Right renal pelvis (tissue), 4 donors: ENCODE data around the gene TSC22D3. TPM values are rescaled to one million over a fixed set of nuclear protein-coding genes. Genes with fewer than 3 reads are reported as not detected.
"Not testable (repeated sequence)": the region's sequence is repeated elsewhere in the genome, so short reads cannot be mapped to it uniquely, and the experiment has no call there.

ENCODE experiments used
- DNase-seq, 4 donors: peaks; one replicate each; pipeline ENCODE4 v3.0.0-alpha.2; 2013; ENCODE audit warnings: low read depth in 4 of 4, low spot score in 3 of 4, missing footprints in 1 of 4
- polyA plus RNA-seq, 4 donors: library from polyadenylated mRNA; unstranded; fragments of 120-200 nt; gene quantifications; one replicate each; pipeline ENCODE4 v1.2.1, GENCODE V29; 2013; ENCODE audit not compliant: insufficient read length in 4 of 4

The TSC22D3 gene
- polyA plus RNA-seq, 4 donors: 124 to 136 (median 130) TPM

DNA sequence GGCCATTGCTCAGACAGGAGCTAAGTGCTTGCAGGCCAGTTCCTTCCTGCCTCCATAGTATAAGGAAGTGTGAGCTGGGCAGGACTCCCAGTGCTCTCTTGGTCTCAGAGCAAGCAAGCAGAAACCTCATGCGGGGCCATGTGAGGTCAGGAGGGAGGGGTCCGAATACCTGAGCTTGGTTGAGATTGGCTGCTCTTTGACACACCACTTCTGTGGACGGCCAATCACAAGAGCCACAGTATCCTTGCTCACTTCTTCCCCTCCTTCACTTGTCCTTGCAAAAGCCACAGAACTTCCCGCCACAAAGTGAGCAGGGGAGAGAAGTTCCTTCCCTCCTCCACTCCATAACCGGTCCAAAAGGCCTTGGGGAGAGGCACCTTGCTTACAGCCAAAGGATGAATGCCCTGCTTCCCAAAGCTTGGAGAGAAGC is 90.6 kb downstream of the TSC22D3 start:
- DNase-seq: no peak

DNA sequence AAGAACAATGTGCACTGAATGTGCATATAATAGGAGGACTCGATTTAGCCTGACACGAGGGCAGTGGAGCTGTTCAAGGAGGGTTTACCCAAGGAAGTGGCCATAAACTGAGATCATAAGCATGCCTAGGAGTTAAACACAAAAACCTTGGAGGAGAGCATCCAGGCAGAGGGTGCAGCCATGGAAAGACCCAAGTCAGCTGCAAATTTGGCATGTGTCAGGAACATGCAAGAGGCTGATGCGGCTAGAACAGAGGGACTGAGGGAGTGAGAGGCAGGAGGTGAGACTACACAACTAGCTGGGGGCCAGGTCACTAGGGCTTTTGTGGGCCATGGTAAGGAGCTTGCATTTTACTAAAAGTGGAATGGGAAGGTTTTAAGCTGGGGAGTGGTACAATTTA is 91.7 kb downstream of the TSC22D3 start:
- no peak for DNase-seq

DNA sequence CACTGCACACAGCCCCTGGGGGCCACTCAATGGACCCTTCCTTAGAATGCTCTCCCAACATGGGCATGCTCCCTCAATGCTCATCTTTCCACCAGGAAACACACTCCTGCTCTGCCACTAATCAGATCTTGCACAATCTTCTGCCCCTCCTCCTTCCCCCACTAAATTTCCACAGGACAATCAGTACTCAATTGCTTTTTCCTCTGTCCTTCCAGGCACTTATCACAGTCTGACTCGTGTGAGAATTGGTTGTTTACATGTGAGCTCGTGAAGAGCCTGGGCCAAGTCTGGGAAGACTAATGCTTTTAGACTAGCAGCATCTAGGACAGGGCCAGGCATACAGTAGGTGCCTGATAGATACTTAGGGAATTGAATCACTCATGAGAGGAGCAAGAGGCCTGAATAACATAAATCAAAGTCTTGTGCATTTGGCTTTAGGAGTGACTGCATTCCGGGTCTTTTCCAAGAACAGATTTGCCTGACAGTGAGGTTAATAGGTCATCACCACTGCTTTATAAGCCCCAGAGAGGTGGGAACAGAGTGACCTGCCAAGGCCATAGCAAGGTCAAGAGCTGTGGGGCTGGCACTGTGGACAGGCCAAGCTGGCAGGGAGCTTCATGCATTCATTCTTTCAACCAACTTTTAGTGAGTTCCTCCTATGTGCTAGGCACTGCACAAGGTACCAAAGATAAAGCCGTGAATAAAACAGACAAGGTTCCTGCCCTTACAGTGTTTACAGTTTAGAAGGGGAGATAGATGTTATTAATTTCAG is 92.3 kb downstream of the TSC22D3 start:
- no peak for DNase-seq

DNA sequence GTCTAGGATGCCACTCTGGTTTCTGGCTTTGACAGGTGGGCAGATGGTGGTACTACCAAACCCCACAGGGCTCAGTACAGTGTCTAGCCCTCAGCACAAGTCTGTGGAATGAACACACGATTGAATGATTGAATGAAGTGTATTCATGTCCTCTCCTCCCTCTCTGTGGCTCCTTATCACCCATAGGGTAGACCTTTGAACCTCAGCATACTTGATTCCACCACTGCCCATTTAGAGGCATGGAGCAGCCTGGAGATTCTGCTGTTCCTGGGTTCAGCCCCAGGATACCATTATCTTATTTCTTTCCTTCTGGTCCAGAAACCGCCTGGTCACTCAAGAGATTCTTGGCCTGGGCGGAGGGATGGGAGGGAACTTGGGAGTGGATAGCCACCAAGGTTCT is 93.3 kb downstream of the TSC22D3 start:
- no peak for DNase-seq

DNA sequence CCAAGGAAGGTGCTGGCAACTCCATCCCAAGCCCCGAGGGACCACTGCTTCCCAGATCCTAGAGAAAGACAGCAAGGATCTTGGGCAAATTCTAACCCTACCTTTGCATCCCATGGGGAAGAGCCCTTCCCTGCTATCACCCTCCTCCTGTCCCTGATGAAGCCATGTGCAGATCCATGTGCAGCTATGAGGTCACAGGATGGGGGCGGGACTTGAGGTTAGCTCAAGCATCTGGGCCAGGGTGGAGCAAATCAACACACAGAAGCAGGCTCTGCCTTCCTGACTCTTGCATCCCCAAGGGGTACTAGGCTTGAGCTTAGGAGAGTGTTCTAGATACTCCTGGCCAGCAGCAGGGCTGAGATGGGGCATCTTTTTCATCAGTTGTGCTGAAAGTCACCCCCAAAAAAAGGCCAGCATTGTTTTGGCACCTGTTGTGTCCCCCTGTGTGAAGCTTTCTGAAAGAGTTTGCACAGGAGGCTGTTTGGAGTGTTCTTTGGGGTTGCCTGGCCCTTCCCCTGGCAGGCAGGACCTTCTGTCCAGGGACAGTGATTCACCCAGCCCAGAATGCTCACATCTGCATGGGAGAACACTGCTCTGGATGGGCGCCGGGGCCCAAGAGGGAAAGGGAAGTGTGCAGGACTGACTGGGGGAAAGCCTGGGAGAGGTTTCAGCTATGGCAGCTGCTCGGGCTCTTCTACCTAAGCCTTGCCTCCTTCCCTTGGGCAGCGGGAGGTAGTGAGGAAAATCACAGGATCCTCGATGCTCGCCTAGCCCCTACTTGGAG is 96.4 kb downstream of the TSC22D3 start:
- DNase-seq: no peak

DNA sequence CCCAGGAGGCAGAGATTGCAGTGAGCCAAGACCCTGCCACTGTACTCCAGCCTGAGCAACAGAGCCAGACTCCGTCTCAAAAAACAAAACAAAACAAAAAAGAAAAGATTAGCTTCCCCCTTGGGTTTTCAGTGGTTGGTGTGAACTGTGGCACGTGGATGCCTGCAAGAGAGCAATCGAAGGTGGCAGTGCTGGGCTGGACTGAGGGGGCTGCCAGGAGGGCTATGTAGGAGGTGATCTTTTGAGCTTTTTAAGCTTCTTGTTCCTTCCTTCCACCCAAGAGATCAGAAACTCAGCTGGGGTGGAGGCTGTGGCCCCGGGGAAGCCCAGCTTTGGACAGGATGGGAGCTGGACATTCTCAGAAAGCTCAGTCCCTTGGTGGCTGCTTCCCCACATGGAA is 97.7 kb downstream of the TSC22D3 start:
- no peak for DNase-seq

DNA sequence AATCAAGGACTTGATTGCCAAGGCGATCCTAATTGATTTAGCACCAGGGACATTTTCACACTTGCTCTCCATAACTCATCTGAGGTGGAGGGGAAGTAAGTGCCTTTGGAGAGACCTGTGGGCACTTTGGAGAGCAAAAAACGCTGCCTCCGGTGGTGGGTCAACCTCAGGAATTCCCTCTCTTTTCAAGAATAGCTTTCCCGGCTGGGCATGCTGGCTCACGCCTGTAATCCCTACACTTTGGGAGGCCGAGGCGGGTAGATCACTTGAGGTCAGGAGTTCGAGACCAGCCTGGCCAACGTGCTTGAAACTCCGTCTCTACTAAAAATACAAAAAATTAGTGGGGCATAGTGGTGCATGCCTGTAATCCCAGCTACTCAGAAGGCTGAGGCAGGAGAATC is 98.1 kb downstream of the TSC22D3 start:
- DNase-seq: no peak

DNA sequence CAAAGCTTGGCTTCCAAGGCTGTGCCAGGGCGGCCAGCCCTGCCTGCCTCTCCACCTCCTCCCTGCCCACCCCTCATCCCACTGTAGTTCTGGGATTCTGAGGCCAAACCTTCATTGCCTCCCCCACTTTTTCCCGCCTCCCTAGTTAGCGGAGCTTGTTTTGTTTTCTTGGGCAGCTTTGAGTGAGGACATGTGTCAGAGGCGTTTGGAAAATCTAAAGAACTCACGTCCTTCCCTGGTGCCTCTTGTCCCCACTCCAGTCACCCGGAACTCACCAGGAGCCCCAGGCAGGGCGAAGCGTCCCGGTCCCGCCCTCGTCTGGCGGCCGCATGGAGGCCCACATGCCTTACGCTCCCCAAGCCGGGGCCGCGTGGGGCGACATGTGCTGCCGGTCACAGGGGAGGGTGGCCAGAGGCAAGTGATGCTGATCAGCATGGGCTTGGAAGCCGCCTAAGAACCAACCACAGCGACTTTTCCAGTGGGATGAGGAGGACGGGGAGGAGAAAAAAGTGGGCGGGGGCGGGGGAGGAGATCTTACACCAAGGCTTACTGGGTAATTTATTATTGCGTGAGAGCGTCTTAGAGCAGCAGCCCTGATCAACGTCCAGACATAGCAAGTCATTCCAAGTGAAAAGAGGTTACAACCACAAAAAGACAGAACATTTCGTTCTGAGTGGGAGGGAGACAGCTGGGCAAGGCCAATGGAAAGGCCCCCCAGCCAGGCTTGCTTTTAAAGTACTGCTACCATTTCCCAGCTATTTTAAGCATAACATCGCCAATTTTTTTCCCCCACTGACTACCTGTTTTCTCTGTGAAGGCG is 98.8 kb downstream of the TSC22D3 start:
- DNase-seq: no peak

DNA sequence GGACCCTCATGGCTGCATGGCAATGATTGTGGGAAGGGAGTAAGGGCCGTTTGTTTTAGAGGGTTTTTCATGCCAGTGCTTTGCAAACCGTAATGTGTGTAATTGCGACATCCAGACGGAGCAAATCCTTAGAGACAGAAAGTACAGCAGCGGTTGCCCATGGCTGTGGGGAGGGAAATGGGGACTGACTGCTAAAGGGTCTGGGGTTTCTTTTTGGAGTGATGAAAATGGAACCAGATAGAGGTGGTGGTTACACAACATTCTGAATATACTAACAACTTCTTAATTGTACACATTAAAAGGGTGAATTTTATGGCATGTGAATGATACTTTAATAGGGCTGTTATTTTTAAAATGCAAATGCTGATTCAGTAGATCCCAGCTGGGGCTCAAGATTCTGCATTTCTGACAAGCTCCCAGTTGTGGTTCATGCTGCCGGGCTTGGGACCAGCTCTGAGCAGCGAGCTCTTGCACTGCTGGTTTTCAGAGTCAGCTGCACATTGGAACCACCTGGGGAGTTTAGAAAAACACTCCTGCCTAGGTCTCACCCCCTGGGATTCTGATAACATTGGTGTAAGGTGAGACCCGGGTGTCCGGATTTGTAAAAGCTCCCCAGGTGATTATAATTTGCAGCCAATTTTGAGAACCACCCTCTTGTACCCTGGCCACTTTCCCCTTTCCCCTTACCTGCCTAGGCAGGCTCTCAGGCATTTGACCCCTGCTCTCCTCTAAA is 99.6 kb downstream of the TSC22D3 start:
- no peak for DNase-seq

DNA sequence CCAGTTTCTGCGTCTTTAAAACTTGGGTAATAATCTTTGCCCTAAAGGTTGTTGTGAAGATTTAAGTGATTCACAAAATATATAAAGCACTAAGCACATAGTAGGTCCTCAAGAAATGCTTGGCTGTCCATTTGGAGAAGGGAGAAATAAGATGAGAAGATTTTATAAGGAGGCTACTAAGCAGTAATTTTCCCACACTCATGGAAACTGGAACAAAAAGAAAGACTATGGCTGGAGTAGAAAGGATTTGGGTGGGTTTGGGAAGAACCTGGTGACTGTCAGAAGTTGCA is 100.3 kb downstream of the TSC22D3 start:
- DNase-seq: no peak

DNA sequence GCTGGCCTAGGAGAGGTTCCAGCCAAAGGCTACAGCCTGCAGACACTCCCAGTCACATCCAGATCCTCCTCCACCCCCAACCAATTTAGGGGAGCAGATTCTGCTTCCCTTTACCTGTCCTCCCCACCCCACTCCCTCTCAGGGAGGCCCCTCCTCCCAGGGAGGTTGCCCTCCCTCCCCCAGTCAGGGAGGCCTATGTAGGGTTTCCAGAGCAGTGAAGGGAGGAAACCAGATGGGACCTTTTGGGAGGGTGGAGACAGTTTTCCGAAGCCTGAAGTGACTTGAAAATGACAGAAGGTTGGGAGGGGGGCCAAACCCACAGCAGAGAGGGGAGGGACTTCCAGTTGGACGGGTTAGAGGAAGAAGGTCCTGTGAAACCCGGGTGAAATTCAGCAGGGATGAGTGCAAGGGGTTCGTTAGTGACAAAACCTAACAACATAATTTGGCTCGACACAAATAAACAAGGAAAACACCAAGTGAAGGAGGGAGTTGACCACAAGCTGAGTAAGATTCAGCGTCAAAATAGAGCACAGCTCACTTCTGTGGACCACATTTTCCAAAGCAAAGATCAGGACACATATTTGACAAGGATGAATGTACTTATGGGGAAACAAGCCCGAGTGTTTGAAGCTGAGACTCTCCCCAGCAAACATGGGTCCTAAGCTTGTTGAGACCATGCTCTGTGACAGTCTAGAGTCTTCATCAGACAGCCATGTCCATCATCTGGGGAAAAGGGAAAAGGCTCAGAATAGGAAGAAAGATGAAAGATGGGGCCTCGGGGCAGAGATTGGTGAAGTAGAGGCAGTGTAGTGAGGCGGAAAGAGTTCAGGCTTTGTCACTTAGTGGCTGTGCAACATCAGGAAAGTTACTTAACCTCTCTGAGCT is 100.9 kb downstream of the TSC22D3 start:
- DNase-seq: no peak

DNA sequence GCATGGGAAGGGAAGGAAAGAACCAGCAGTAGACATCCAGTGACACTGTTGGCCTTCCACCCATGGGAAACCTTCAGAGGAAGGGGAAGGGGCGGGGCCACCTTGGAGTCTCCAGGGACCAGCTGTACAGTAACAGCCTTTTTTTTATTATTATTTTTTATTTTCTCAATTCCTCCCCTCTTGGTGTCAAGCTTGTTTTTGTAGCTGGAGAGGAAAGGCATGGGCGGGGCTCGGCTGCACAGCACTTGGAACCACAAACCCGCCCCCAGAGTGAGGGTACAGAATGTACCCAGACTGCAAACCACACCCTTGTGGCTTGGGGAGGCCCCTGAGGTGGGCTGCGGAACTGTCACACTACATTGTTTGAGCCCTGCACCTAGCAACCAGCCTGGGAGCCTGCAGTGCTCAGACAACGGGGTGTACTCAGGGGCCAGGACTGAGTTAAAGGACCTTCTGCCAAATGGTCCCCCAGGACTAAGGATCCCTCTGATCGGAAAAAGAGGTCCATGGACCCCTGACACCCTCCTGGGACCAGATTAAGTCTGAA is 101.6 kb downstream of the TSC22D3 start:
- no peak for DNase-seq

DNA sequence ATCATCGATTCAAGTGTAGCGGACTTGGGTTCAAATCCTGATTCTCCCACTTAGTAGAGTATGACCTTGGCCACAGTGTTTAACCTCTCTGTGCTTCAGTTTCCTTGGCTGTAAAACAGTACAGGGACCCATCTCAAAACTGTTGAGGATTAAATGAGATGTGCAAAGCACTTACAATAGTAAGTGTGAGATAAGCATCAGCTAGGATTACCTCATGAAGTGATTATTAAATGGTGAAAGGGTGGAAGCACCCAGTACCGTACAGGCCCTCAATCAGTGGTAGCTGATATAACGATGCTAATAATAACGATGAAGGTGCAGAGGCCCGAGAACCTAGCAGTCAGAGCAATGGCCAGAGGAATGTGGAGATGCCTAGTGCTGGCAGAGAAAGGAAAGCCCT is 102.2 kb downstream of the TSC22D3 start:
- no peak for DNase-seq

DNA sequence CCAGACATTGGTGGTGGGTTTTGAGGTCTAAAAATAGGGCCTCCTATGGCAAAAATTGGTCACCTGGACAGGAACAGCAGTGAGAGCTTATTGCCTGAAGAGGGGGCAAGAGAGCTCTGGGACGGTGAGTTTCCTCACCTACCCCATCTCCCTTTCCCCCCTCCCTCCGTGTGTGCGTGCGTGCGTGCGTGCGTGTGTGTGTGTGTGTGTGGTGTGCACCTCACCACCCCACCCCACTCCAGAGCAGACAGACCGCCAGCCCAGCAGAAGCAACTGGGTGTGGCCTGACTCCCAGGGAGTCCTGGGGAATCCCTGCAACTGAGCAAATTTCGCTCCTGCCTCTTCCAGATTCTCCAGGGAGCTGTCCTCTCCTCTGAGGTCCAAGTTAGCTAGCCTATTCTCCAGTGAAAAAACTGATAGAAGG is 102.6 kb downstream of the TSC22D3 start:
- DNase-seq: no peak

DNA sequence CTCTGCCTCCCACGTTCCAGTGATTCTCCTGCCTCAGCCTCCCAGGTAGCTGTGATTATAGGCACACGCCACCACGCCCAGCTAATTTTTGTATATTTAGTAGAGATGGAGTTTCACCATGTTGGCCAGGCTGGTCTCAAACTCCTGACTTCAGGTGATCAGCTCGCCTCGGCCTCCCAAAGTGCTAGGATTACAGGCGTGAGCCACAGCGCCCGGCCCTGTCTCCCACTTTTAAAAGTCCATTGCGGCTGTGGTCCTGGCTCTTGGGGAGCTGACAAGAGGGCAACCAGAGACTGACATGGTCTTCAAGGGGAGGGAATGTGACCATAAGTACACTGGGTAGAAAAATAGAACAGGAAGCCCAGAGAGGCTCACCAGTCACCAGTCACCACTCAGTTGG is 104.3 kb downstream of the TSC22D3 start:
- DNase-seq: not testable (repeated sequence)

DNA sequence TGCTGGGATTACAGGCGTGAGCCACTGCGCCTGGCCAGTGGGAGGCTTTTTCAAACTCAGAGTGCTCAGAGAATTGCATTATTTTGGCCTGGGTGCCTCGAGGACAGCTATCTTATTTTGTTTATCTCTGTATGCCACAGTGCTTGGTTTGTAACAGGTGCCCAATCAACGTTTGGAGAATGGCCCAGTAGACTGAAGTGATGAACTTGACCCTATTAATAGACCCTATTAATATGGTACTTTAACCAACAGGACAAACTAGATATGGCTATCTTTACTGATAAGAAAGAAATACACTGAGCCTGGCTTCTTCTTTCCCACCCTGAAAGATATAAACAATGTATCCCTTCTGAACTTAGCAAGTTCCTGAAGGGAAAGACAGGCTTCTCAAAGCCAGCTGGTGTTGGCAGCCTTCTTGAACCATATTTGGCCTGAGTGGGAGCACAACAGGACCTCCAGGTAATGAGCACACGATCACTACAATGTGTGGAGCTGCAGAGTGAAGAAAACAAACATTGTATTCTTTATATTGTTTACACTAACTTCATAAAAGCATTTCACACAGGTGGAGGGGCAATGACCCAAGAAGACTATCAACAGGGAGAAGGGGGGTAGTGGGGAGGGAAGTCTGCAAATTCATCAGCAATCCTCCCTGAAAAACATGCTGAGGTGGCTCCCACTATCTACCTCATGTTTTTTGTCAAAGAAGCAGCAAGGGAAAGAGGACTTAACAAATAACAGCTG is 105.5 kb downstream of the TSC22D3 start:
- DNase-seq: no peak

DNA sequence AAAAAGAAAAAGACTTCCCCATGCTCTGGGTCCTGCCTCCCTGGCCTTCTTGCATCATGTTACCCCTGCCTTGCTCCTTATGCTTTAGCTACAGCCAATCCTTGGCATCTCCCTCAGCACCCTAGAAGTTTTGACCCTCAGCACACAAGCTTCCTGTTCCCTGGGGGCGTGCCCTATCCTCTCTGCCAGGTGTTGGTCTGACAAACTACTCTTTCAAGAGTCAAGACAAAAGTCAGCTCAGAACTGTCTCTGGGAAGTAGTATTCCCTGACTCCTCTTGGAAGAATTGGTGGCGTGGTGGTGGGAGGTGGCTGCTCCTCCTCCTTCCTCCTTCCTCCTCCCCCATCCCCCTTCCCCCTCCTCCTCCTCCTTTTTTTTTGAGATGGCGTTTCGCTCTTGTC is 106.3 kb downstream of the TSC22D3 start:
- DNase-seq: no peak

DNA sequence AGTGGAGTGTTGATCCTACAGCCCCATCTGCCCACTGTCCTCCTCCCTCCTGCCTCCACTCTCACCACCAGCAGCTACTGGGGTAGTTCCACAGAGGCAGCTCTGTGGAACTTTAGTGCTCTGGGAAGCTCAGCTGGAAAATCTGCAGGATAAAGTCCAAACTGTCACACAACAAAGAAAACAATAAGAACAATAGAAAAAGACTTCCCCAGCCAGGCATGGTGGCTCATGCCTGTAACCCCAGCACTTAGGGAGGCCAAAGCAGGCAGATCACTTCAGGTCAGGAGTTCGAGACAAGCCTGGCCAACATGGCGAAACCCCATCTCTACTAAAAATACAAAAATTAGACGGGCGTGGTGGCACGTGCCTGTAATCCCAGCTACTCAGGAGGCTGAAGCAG is 106.9 kb downstream of the TSC22D3 start:
- not testable (repeated sequence) for DNase-seq

DNA sequence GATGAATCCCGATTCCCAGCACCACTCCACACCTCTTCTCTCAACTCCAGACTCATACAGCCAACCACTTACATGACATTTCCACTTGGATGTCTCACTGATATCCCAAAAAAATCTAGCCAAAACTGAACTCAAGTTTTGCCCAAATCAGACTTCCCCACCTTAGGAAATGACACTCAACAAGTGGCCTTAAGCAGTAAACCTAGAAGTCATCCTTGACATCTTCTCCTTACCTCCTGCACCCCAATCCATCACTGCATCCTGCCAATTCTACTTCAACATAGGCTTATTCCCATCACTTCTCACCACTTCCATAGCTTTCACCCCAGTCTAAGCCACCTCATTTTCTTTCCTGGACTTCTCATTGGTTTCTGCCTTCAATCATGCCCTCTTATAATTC is 108.2 kb downstream of the TSC22D3 start:
- DNase-seq: no peak
